HepG2 (cell line): Measurements from ENCODE around the gene FBF1. TPM values are rescaled to one million over a fixed set of nuclear protein-coding genes. Genes with fewer than 3 reads are reported as not detected.
A peak's percentile ranks its signal among the peaks of the same experiment; 100 is the strongest.

Source experiments
- CCDC6 ChIP-seq: sonication (generic); formaldehyde crosslinking; IDR thresholded peaks from 2 replicates; pipeline ENCODE4 v1.8.1; 2022; ENCODE audit warnings: mild to moderate bottlenecking, missing genetic modification reagents, moderate library complexity
- CSRNP1 ChIP-seq: sonication (generic); formaldehyde crosslinking; IDR thresholded peaks from 2 replicates; pipeline ENCODE4 v1.8.1; 2023; ENCODE audit warnings: mild to moderate bottlenecking, missing genetic modification reagents
- EEA1 ChIP-seq: sonication (generic); formaldehyde crosslinking; IDR thresholded peaks from 2 replicates; pipeline ENCODE4 v1.5.1; 2020; ENCODE audit warnings: mild to moderate bottlenecking, missing genetic modification reagents, borderline replicate concordance
- FOXK1 ChIP-seq: sonication (generic); formaldehyde crosslinking; IDR thresholded peaks from 2 replicates; pipeline ENCODE4 v1.4.0; 2020; ENCODE audit warnings: low read depth, missing genetic modification reagents, borderline replicate concordance
- GATAD2A ChIP-seq: IDR thresholded peaks from 2 replicates; pipeline ENCODE4 v1.6.1; 2016
- HNF4A ChIP-seq: sonication (generic); formaldehyde crosslinking; IDR thresholded peaks from 2 replicates; pipeline ENCODE4 v1.4.0; 2020; ENCODE audit warnings: missing genetic modification reagents
- HOXD1 ChIP-seq: sonication (generic); formaldehyde crosslinking; IDR thresholded peaks from 2 replicates; pipeline ENCODE4 v1.5.0; 2020; ENCODE audit warnings: missing genetic modification reagents
- KAT8 ChIP-seq: IDR thresholded peaks from 2 replicates; pipeline ENCODE4 v1.6.1; 2016; ENCODE audit warnings: missing genetic modification reagents, missing compliant biosample characterization
- LRRFIP1 ChIP-seq: sonication (generic); formaldehyde crosslinking; conservative IDR thresholded peaks from 2 replicates; pipeline ENCODE4 v1.4.0; 2020; ENCODE audit warnings: missing genetic modification reagents
- PRPF4 ChIP-seq: fragments of 200-400 bp; formaldehyde crosslinking; IDR thresholded peaks from 2 replicates; pipeline ENCODE4 v1.6.1; 2016; ENCODE audit warnings: low read length, low read depth; ENCODE audit not compliant: poor library complexity, severe bottlenecking
- TAF15 ChIP-seq: fragments of 200-400 bp; formaldehyde crosslinking; IDR thresholded peaks from one replicate; pipeline ENCODE4 v1.6.1; 2018; ENCODE audit warnings: mild to moderate bottlenecking, low read depth, low read length; ENCODE audit not compliant: poor library complexity, severe bottlenecking
- TBX2 ChIP-seq: sonication (generic); formaldehyde crosslinking; IDR thresholded peaks from 2 replicates; pipeline ENCODE4 v1.5.0; 2020; ENCODE audit warnings: missing genetic modification reagents, mild to moderate bottlenecking, borderline replicate concordance
- YEATS2 ChIP-seq: sonication (generic); formaldehyde crosslinking; IDR thresholded peaks from 2 replicates; pipeline ENCODE4 v1.4.0; 2020; ENCODE audit warnings: missing genetic modification reagents, borderline replicate concordance
- ZFAT ChIP-seq: sonication (generic); formaldehyde crosslinking; conservative IDR thresholded peaks from 2 replicates; pipeline ENCODE4 v1.8.1; 2023; ENCODE audit warnings: missing genetic modification reagents, inconsistent platforms
- ZFP1 ChIP-seq: IDR thresholded peaks from 2 replicates; pipeline ENCODE4 v1.6.1; 2016
- ZNF232 ChIP-seq: sonication (generic); formaldehyde crosslinking; IDR thresholded peaks from 2 replicates; pipeline ENCODE4 v1.4.0; 2020; ENCODE audit warnings: missing genetic modification reagents, borderline replicate concordance
- ZNF350 ChIP-seq: sonication (generic); formaldehyde crosslinking; IDR thresholded peaks from 2 replicates; pipeline ENCODE4 v1.4.0; 2020; ENCODE audit warnings: mild to moderate bottlenecking, low read depth, missing genetic modification reagents, borderline replicate concordance
- ZNF639 ChIP-seq: conservative IDR thresholded peaks from 2 replicates; pipeline ENCODE4 v1.6.1; 2018; ENCODE audit warnings: missing genetic modification reagents
- ZNF704 ChIP-seq: sonication (generic); formaldehyde crosslinking; IDR thresholded peaks from 2 replicates; pipeline ENCODE4 v1.8.1; 2023; ENCODE audit warnings: mild to moderate bottlenecking, inconsistent platforms, moderate library complexity, missing genetic modification reagents, borderline replicate concordance
- polyA plus RNA-seq, 8 experiments: library from polyadenylated mRNA; depleted of rRNA in 3 of 8; stranded (reverse) in 7 of 8; unstranded in 1 of 8; fragments of >200 nt; fragmentation: Illumina TruSeq in 4 of 8; extraction: Trizol in 4 of 8; gene quantifications; 2 replicates each; pipeline versions ENCODE4 v1.2.1 to v1.2.3, GENCODE V29; 2011 to 2016; ENCODE audit warnings: low read depth in 4 of 8, missing spikeins in 1 of 8, mixed read lengths in 1 of 8; ENCODE audit not compliant: insufficient read depth in 1 of 8
- total RNA-seq, 5 experiments: library from RNA; depleted of rRNA; stranded (reverse); fragments of >200 nt; fragmentation: Illumina TruSeq; extraction: Trizol; gene quantifications; 2 replicates each; pipeline ENCODE4 v1.2.3, GENCODE V29; 2016; ENCODE audit warnings: low read depth in 1 of 5
- TF ChIP-seq, protein P1 (sequence below): sonication (generic); formaldehyde crosslinking; IDR thresholded peaks from 2 replicates; pipeline ENCODE4 v1.8.1; 2023; ENCODE audit warnings: mild to moderate bottlenecking, moderate library complexity, missing genetic modification reagents

The FBF1 gene
- total and polyA plus RNA-seq, 2 of the 13 experiments (the other 11 are each of a cell fraction or from before 2014, with no cell fraction given): 2.4 to 8.1 TPM

DNA sequence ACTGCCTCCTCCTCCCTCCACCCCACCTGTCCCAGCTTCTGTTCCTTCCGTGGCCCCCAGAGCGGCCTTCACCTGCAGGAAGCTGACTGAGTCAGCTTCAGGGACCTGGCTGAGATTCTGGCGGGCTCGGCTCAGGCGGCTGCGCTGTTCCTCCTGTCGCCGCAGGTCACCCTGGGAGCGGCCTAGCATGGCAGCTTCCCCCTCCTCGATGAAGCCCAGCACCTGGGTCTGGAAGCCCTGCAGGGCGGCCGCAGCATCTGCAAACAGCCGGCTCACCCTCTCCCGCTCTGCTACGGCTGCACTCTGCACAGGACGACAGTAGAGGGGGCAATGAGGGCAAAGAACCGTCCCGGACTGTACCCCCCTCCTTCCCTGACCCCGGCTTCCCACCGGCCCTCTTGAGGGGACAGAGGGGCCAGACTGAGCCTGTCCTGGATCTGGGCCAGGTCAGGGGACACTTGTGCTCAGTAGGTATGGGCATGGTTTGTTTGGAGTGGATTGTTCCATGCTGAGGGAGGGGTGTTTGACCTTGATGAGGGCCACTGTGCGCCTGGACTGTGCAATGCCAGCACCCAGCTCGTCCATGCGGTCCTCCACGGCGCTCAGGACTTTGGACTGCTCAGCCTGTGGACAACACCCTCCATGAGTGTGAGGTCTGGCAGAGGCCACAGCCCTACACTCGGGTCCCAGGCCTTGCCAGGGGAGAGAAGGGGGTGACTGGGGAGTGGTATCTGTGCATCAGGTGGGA lies 64.5 kb downstream of the FBF1 start (continued):
- peak; percentile 91 for TF ChIP-seq ZNF639 (CRISPR knock-in tag)
- TF ChIP-seq GATAD2A (CRISPR knock-in tag): peak; percentile 96
- TF ChIP-seq FOXK1 (CRISPR knock-in tag): peak; percentile 92; the same call in 1 of the 2 replicates
- peak; percentile 95 for TF ChIP-seq ZNF350 (CRISPR knock-in tag)
- TF ChIP-seq EEA1: no peak
- peak; percentile 90 for TF ChIP-seq CCDC6 (CRISPR knock-in tag)
- TF ChIP-seq, protein P1, sequence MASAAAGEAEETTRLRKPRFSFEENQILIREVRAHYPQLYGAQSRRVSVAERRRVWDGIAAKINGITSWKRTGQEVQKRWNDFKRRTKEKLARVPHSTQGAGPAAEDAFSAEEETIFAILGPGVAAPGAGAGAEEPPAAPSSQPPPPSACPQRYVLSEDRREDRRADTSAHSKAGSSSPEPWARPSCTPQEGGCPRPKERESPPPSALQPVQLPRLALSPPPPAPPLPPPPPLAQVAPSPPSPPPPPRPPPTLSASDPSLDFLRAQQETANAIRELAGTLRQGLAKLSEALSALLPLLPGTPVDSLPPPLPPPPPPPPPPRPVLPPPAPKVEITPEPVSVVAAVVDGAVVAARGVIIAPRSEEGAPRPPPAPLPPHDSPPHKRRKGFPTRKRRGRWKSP (CRISPR knock-in tag): peak; percentile 92
- peak; percentile 78 for TF ChIP-seq ZFP1 (CRISPR knock-in tag)
- no peak for TF ChIP-seq PRPF4
- TF ChIP-seq YEATS2 (CRISPR knock-in tag): peak; percentile 39; the same call in 1 of the 2 replicates
- TF ChIP-seq TBX2 (CRISPR knock-in tag): peak; percentile 88
- TF ChIP-seq CSRNP1 (CRISPR knock-in tag): peak; percentile 64; the same call in 1 of the 2 replicates
- 0 out of 2 replicates have a peak, but pooled peaks have one; percentile 27 for TF ChIP-seq ZNF704 (CRISPR knock-in tag)
- no peak; the same call in 1 of the 2 replicates for TF ChIP-seq LRRFIP1 (CRISPR knock-in tag)
- TF ChIP-seq HOXD1 (CRISPR knock-in tag): 0 out of 2 replicates have a peak, but pooled peaks have one; percentile 34
- peak; percentile 42 for TF ChIP-seq TAF15
- TF ChIP-seq HNF4A: peak; percentile 100
- TF ChIP-seq ZFAT: no peak
- TF ChIP-seq KAT8 (CRISPR knock-in tag): peak; percentile 82
- TF ChIP-seq ZNF232 (CRISPR knock-in tag): peak; percentile 92
